ENCODE results near the gene SLC51B.
"Not testable (repeated sequence)": the region's sequence is repeated elsewhere in the genome, so short reads cannot be mapped to it uniquely, and the experiment has no call there.

The SLC51B gene

GRCh38 chr15:65068403-65068788 is 23.2 kb downstream of the SLC51B start:
- TF ChIP-seq POLR2AphosphoS5 (IDR thresholded peaks at IDR 0.05; ENCODE audit: low read depth, low read length) (no peak), TAF1 (IDR thresholded peaks at IDR 0.05; ENCODE audit: borderline replicate concordance, low read depth, low read length) (no peak), POLR2A (IDR thresholded peaks at IDR 0.05; ENCODE audit: low read depth, low read length) (no peak)
- FAIRE-seq (no peak), DNase-seq (ENCODE audit: insufficient read length) (no peak)

- TF ChIP-seq POLR2A (IDR thresholded peaks at IDR 0.05; ENCODE audit: low read depth, low read length): no peak
- TF ChIP-seq POLR2AphosphoS5 (IDR thresholded peaks at IDR 0.05; ENCODE audit: low read depth, low read length): no peak
- TF ChIP-seq TAF1 (IDR thresholded peaks at IDR 0.05; ENCODE audit: borderline replicate concordance, low read depth, low read length): no peak
- DNase-seq (ENCODE audit: insufficient read length): no peak
- FAIRE-seq: no peak
These were observed 24.0 kb downstream of the SLC51B start for GRCh38 chr15:65069179-65069578.

- TF ChIP-seq POLR2A (IDR thresholded peaks at IDR 0.05; ENCODE audit: low read depth, low read length) (no peak), TAF1 (IDR thresholded peaks at IDR 0.05; ENCODE audit: borderline replicate concordance, low read depth, low read length) (no peak), POLR2AphosphoS5 (IDR thresholded peaks at IDR 0.05; ENCODE audit: low read depth, low read length) (no peak)
- no peak for FAIRE-seq
- no peak for DNase-seq (ENCODE audit: insufficient read length)
These were observed 24.8 kb downstream of the SLC51B start for GRCh38 chr15:65069779-65070546.

- TF ChIP-seq POLR2AphosphoS5 (IDR thresholded peaks at IDR 0.05; ENCODE audit: low read depth, low read length) (no peak), TAF1 (IDR thresholded peaks at IDR 0.05; ENCODE audit: borderline replicate concordance, low read depth, low read length) (no peak), POLR2A (IDR thresholded peaks at IDR 0.05; ENCODE audit: low read depth, low read length) (no peak)
These were observed 26.2 kb downstream of the SLC51B start for GRCh38 chr15:65071381-65071811.

GRCh38 chr15:65072027-65072426 is 26.8 kb downstream of the SLC51B start:
- FAIRE-seq (no peak), DNase-seq (ENCODE audit: insufficient read length) (no peak)
- TF ChIP-seq TAF1 (IDR thresholded peaks at IDR 0.05; ENCODE audit: borderline replicate concordance, low read depth, low read length) (no peak), POLR2A (IDR thresholded peaks at IDR 0.05; ENCODE audit: low read depth, low read length) (no peak), POLR2AphosphoS5 (IDR thresholded peaks at IDR 0.05; ENCODE audit: low read depth, low read length) (no peak)

More at GRCh38 chr15:65071381-65071811, 26.2 kb downstream of the SLC51B start:
- no peak for FAIRE-seq
- no peak for DNase-seq (ENCODE audit: insufficient read length)

- TF ChIP-seq TAF1 (IDR thresholded peaks at IDR 0.05; ENCODE audit: borderline replicate concordance, low read depth, low read length) (no peak), POLR2AphosphoS5 (IDR thresholded peaks at IDR 0.05; ENCODE audit: low read depth, low read length) (no peak)
- DNase-seq (ENCODE audit: insufficient read length) (no peak), FAIRE-seq (no peak)
These were observed 27.4 kb downstream of the SLC51B start for GRCh38 chr15:65072617-65073016.

- not testable (repeated sequence) for DNase-seq (ENCODE audit: insufficient read length)
These were observed 29.8 kb downstream of the SLC51B start for GRCh38 chr15:65074946-65075345.

GRCh38 chr15:65075607-65076395 is 30.6 kb downstream of the SLC51B start:
- FAIRE-seq; DNase-seq (ENCODE audit: insufficient read length): not testable (repeated sequence)

More at GRCh38 chr15:65074946-65075345, 29.8 kb downstream of the SLC51B start:
- not testable (repeated sequence) for FAIRE-seq

- FAIRE-seq (no peak), DNase-seq (ENCODE audit: insufficient read length) (no peak)
- no peak for TF ChIP-seq POLR2A (IDR thresholded peaks at IDR 0.05; ENCODE audit: low read depth, low read length)
- no peak for TF ChIP-seq TAF1 (IDR thresholded peaks at IDR 0.05; ENCODE audit: borderline replicate concordance, low read depth, low read length)
- TF ChIP-seq POLR2AphosphoS5 (IDR thresholded peaks at IDR 0.05; ENCODE audit: low read depth, low read length): no peak
These were observed 31.5 kb downstream of the SLC51B start, which contains the start of gene KBTBD13 for GRCh38 chr15:65076486-65077290. Gene KBTBD13, plus strand, starts transcription at chr15:65076746. Its CDS starts 70 bp downstream, at chr15:65076816.

- FAIRE-seq (no peak), DNase-seq (ENCODE audit: insufficient read length) (no peak)
- TF ChIP-seq TAF1 (IDR thresholded peaks at IDR 0.05; ENCODE audit: borderline replicate concordance, low read depth, low read length): no peak
- TF ChIP-seq POLR2AphosphoS5 (IDR thresholded peaks at IDR 0.05; ENCODE audit: low read depth, low read length): no peak
- TF ChIP-seq POLR2A (IDR thresholded peaks at IDR 0.05; ENCODE audit: low read depth, low read length): no peak
These were observed 32.2 kb downstream of the SLC51B start for GRCh38 chr15:65077291-65077980.

GRCh38 chr15:65077981-65078352 is 32.8 kb downstream of the SLC51B start:
- TF ChIP-seq POLR2AphosphoS5 (IDR thresholded peaks at IDR 0.05; ENCODE audit: low read depth, low read length) (no peak), TAF1 (IDR thresholded peaks at IDR 0.05; ENCODE audit: borderline replicate concordance, low read depth, low read length) (no peak), POLR2A (IDR thresholded peaks at IDR 0.05; ENCODE audit: low read depth, low read length) (no peak)
- no peak for DNase-seq (ENCODE audit: insufficient read length)
- FAIRE-seq: no peak
